Measurements from ENCODE around the gene GALNT9.
"Not testable (repeated sequence)": the region's sequence is repeated elsewhere in the genome, so short reads cannot be mapped to it uniquely, and the experiment has no call there.

GALNT9 gene

DNA sequence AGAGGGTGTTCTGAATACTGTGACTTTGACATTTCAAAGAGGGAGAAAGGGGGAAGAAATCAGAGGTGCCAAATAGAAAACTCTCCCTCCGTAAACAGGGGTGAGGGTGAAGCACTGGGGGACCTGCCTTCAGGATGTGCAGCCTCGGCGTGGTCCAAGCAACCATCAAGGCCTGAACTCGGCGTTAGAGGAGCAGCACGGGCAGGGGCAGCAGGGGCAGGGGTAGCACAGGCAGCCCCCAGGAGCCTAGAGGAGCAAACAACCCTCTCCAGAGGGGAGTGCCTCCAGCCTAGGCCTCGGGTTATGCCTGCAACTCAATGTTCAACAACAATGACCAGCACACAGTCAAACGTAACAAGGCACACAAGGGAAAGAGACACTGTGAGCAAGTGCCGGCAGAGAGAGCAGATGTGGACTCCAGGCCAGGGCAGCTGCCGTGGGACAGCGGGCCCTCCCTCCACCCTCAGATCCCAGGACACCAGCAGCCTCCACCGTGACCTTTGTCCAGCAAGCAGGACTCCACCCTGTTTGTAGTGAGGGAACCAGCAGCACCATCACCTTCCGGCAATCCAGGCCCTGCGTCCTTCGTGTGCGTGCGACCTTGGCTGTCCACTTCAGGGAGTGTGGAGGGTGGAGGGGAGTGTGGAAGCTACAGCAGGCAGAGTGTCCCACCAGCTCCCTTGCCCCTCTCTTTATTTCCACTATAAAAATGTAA is 18.0 kb downstream of the GALNT9 start:
- no peak for DNase-seq

- DNase-seq: no peak
Measured at GRCh38 chr12:132310181-132311040, 19.0 kb downstream of the GALNT9 start.

- DNase-seq: no peak
Measured at GRCh38 chr12:132309596-132310086, 19.7 kb downstream of the GALNT9 start.

DNA sequence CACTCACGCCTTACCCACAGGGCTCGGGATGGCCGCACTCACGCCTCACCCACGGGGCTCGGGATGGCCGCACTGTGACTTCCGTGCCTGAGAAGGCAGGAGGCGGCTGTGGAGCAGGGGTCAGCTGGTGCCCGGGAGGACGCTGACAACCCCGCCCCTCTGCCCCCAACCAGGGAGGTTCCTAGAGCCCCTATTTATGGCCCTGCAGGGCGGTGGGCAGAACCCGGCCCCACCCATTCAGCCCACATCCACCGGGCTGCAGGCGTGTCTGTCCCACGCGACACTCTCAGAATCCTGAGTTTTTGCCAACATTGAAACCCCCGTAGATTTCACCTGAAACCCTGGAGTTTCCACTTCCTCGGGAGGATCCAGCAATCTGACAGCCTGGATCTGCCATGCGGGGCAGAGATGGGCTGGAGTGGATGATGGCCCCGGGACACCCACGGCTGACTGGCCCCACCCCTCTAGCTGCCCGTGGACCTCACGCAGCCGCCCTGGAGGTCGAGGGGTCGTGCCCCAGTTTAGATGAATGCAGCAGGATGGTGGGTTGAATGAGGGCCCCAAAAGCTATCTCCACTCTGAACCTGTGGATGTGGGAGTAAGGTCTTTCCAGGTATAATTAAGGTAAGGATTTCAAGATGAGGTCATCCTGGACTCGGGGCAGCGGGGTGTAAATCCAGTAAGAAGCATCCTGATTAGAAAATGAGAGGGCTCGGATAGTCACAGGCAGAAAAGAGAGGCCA is 20.4 kb downstream of the GALNT9 start:
- no peak for DNase-seq

DNA sequence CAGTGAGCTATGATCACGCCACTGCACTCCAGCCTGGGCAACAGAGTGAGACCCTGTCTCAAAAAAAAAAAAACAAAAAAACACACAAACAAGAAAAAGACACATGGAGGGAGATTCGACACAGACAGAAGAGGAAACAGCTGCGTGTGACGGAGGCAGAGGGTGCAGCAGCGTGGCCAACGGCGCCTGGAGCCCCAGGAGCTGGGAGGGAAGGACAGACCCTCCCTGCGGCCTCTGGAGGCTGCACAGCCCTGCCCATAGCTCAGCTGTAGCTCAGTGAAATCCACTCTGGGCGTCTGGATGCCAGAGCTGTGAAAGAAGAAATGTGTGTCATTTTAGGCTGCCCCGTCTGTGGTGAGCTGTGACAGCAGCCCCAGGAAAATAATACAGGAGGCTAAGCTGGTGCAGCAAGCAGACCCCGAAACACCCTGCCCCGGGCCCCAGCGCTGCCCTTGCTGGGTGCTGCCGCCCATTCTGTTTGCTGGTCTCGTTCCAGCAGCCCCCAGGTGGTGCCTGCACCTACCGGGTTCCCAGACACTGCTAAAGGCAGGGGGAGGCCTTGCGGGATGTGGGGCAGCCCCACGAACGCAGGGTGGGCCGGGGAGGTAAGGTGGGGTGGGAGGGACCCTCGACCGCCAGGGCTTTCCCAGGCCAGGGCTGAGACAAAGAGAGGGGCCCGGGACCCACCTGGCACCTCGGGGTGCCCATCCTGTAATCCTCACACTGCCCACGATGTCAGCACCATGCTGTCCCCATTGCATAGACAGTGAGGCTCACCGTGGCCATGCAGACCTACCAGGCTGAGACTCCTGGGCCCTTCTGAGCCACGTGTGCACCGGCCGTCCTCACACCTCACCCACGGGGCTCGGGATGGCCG is 21.2 kb downstream of the GALNT9 start:
- no peak for DNase-seq

DNA sequence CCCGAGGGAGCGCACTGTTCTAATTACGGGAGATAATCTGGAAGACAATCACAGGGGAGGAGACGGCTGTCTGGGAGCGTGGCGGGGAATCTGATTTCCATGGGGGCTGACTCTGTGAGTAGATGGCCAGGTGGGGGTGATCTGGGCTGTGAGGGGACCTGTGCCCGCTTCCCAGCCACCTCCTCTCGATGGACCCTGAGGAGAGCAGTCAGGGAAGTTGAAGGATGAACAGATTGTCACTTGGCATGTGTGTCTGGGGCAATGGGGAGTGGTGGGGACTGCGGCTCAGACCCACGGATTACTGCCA is 22.6 kb downstream of the GALNT9 start:
- no peak for DNase-seq

DNA sequence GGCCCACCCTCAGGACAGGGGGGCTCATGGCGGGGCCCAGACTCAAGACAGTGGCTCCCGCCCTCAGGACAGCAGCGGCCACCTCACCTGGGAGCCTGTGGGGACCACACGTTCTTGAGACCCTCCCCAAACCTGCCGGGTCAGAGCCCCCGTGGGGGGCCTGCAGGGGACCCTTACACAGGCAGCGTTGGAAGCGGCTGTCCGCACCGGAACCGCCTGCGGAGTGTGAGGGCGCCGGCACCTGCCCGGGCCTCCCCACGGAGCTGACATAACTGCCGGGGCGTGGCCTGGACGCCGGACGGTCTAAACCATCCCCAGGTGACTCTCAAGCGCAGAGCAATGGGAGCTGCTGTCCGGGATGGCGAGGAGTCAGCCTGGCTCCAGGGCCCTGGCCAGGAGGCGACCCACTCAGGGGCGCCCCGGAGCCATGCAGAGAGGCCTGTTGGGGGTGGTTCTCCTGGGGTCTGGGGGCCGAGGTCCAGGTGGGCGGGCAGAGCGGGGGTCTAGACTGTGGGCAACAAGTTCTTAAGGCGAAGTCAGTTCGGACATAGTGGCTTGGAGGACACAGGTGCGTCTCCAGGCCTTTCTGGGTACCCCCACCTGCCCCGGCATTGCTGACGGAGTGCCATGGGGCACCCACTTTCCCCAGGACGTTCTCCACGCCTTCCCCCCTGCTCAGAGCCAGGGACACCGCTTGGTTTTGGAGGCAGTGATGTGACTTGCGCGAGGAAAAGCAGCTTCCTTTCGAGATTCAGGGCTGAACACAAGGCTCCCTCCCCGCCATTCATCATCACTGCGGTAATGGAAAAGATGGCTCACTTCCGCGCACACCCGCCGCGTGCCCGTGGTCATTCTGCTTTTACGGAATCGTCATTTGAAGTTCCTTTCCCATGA is 23.2 kb downstream of the GALNT9 start:
- DNase-seq: no peak

DNA sequence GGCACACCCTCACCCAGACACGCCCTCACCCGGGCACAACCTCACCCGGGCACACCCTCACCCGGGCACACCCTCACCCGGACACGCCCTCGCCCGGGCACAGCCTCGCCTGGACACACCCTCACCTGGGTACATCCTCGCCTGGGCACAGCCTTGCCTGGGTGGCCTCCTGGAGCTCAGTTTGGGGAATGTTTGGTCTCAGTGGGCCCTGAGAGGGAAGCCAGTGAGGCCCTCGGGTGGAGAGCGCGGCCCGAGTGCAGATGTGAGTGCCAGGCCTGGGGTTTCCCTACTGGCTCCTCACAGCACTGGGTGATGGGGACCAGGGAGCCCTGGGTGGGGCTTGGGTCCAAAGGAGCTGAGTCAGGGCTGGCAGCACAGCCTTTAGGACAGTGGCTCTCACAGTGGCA is 23.8 kb downstream of the GALNT9 start:
- DNase-seq: no peak

DNA sequence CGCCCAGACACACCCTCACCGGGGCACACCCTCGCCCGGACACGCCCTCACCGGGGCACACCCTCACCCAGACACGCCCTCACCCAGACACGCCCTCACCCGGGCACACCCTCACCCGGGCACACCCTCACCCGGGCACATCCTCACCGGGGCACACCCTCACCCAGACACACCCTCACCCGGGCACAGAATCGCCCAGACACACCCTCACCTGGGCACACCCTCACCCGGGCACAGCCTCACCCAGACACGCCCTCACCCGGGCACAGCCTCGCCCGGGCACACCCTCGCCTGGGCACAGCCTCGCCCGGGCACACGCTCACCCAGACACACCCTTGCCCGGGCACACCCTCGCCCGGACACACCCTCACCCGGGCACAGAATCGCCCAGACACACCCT is 24.5 kb downstream of the GALNT9 start:
- not testable (repeated sequence) for DNase-seq

DNA sequence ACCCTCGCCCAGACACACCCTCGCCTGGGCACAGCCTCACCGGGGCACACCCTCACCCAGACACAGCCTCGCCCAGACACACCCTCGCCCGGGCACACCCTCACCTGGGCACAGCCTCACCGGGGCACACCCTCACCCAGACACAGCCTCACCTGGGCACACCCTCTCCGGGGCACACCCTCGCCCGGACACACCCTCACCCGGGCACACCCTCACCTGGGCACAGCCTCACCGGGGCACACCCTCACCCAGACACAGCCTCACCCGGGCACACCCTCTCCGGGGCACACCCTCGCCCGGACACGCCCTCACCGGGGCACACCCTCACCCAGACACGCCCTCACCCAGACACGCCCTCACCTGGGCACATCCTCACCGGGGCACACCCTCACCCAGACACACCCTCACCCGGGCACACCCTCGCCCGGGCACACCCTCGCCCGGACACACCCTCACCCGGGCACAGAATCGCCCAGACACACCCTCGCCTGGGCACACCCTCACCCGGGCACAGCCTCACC is 25.5 kb downstream of the GALNT9 start:
- not testable (repeated sequence) for DNase-seq

GRCh38 chr12:132302466-132303358 is 26.7 kb downstream of the GALNT9 start:
- no peak for DNase-seq

DNA sequence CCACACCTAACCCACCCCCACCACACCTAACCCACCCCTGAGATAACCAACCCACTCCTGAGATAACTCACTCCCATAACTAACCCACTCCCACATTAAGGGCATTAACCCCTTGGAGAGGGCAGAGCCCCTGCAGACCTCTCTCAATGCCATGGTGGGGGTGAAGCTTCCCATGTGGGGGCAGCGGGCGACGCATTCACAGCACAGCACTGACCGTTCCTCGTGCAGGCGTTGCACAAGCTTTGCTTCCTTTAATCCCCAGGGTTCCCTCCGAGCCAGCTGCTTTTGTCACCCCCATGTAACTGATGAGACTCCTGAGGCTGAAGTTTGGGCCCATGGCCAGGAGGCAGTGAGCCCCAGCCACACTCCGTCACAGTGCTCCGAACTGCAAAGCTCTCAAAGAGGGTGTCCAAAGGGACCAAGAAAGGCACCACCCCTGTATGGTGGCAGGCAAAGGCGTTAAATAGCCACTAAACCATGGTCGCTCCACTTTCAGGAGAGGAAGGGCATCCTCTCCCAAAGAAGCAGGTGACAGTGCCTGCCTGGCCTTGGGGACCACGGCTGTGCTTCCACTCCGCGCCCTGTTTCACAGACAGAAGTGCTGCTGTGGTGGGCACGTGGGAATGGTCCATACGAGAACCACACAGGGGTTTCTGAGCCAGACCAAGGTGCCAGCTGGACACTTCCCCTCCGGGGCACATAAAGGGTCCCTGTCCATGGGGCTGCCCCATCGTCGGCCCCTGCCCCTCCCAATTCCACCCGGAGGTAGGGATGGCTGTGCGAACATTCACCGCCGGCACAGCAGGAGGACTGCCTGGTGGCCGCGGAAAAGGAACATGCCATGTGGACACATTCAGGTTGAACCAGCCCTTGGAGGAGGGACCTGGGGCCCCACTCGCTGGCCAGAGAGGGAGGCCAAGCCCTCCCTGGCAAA is 28.3 kb downstream of the GALNT9 start:
- no peak for DNase-seq

DNA sequence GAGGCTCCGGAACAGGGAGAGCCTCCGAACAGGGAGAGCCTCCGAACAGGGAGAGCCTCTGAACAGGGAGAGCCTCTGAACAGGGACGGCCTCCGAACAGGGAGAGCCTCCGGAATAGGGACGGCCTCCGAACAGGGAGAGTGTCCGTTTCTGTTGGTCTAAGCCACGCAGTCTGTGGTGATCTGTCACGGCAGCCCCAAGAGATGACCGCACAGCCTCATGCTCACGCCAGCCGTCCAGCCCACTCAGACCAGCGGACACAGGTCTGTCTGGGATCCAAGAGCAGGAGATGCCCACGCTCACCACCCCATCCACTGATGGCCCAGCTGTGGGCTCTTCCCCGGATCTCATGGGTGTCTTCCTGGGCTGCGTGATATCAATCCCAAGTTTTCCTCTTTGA is 33.3 kb downstream of the GALNT9 start:
- no peak for DNase-seq

DNA sequence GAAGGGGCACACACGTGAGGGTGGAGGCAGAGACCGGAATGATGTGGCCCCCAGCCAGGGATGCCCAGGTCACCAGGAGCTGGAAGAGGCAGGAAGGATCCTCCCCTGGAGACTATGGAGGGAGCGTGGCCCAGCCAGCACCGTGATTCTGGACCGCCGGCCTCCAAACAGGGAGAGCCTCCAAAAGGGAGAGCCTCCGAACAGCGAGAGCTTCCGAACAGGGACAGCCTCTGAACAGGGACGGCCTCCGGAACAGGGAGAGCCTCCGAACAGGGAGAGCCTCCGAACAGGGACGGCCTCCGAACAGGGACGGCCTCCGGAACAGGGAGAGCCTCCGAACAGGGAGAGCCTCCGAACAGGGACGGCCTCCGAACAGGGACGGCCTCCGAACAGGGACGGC is 33.8 kb downstream of the GALNT9 start:
- not testable (repeated sequence) for DNase-seq

- DNase-seq: no peak
Measured at GRCh38 chr12:132295101-132295526, 34.3 kb downstream of the GALNT9 start.

DNA sequence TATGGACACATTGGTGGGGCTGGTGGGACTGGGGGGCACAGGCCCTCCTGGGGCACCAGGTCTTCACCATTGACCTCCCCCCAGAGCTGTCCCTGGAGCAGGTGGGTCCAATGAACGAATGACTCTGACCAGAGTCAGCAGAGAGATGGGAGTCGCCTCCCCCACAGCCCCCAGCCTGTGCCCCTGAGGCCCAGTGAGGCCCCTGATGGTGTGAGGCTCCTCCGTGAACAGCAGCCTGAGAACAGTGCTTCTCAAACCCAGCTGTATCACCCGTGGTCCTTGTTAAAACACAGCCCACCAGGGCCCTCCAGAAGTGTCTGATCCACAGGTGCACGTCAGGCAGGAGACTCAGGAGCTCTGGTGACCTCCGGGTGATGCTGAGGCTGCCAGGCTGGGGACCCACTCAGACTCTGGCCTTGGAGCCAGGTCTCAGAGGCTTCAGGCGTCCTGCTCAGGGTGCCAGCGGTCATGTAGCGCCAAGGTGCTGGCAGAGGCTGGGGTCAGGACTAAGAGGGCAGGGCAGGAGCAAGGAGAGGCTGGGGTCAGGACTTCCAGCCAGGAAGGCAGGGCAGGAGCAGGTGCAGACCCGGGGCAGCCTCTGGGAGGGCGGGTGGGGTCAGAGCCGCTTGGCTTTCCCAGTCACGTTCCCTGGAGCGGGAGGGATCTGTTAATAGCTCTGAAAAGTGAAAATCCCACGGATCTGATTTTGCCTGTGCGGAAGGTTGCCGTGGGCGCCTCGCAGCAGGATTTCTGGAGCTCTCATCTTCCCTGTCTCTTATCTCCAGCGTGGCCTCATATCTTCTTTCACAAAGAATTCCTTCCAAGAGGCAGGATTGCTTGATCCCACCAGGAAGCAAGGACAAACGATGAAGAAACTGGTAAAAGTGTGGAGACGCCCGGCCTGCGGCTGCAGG is 35.0 kb downstream of the GALNT9 start:
- DNase-seq: no peak
